ENCODE results near the gene C1QTNF8. TPM values are rescaled to one million over a fixed set of nuclear protein-coding genes. Genes with fewer than 3 reads are reported as not detected.

Gene C1QTNF8
- total and polyA plus RNA-seq, 2 of the 13 experiments (the other 11 are each of a cell fraction or from before 2014, with no cell fraction given): 0.09 TPM; not detected in 1

DNA sequence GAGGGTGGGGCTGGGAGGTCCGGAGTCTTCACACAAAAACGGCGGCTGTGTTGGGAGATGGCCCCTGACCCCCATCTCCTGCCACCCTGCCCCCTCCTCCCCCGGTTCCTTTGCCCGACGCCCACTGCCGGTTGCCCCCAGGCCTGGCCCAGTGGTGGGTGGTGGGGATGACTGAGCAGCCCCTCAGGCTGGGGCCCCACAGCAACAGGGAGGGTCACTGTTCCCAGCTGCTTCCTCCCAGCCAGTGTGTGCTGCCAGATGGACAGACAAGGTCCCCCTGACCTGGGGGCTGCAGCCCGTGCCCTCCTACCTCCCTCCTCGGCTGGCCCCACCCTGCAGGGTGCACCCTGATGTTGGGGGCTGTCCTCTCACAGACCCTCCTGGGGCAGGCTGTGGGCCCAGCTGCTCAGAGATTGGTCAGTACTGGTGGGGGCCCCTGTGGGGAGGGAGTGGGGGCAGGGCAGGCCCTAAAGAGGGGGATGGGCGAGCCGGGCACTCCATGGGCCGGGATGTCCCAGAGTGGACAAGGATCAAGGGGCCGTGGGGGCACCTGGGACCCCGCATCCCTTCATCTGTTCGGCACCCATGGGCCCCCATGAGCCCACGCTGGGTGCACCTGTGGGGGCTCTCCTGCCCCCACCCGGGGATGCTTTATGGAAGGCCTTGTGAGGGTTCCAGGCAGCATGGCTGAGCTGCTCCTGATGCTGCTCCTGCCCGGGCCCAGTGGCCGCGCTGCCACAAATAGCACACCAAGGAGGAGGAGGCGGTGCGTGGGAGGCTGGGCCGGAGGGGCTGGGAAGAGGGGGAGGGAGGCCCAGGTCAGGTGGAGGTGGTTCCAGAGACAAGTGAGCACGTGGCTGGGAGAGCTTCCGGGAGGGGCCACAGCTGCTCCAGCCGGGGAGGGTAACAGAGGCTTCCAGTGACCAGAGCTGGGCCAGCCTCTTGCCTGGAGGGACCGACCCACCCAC, 5.1 kb downstream of the C1QTNF8 start (continued):
- TF ChIP-seq, protein P1, sequence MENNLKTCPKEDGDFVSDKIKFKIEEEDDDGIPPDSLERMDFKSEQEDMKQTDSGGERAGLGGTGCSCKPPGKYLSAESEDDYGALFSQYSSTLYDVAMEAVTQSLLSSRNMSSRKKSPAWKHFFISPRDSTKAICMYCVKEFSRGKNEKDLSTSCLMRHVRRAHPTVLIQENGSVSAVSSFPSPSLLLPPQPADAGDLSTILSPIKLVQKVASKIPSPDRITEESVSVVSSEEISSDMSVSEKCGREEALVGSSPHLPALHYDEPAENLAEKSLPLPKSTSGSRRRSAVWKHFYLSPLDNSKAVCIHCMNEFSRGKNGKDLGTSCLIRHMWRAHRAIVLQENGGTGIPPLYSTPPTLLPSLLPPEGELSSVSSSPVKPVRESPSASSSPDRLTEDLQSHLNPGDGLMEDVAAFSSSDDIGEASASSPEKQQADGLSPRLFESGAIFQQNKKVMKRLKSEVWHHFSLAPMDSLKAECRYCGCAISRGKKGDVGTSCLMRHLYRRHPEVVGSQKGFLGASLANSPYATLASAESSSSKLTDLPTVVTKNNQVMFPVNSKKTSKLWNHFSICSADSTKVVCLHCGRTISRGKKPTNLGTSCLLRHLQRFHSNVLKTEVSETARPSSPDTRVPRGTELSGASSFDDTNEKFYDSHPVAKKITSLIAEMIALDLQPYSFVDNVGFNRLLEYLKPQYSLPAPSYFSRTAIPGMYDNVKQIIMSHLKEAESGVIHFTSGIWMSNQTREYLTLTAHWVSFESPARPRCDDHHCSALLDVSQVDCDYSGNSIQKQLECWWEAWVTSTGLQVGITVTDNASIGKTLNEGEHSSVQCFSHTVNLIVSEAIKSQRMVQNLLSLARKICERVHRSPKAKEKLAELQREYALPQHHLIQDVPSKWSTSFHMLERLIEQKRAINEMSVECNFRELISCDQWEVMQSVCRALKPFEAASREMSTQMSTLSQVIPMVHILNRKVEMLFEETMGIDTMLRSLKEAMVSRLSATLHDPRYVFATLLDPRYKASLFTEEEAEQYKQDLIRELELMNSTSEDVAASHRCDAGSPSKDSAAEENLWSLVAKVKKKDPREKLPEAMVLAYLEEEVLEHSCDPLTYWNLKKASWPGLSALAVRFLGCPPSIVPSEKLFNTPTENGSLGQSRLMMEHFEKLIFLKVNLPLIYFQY (CRISPR knock-in tag; IDR thresholded peaks at IDR 0.05; ENCODE audit: borderline replicate concordance): no peak
- TF ChIP-seq CBX2 (IDR thresholded peaks at IDR 0.05; ENCODE audit: low read depth, low read length): no peak
- no peak for TF ChIP-seq CBX2 (CRISPR knock-in tag; IDR thresholded peaks at IDR 0.05; ENCODE audit: low read depth)
- no peak for TF ChIP-seq PCBP2 (optimal IDR thresholded peaks at IDR 0.05; ENCODE audit: low read depth, low read length, poor library complexity, severe bottlenecking)
- no peak for TF ChIP-seq NAIF1 (CRISPR knock-in tag; IDR thresholded peaks at IDR 0.05; ENCODE audit: borderline replicate concordance)
- TF ChIP-seq, protein P2, sequence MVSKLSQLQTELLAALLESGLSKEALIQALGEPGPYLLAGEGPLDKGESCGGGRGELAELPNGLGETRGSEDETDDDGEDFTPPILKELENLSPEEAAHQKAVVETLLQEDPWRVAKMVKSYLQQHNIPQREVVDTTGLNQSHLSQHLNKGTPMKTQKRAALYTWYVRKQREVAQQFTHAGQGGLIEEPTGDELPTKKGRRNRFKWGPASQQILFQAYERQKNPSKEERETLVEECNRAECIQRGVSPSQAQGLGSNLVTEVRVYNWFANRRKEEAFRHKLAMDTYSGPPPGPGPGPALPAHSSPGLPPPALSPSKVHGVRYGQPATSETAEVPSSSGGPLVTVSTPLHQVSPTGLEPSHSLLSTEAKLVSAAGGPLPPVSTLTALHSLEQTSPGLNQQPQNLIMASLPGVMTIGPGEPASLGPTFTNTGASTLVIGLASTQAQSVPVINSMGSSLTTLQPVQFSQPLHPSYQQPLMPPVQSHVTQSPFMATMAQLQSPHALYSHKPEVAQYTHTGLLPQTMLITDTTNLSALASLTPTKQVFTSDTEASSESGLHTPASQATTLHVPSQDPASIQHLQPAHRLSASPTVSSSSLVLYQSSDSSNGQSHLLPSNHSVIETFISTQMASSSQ (IDR thresholded peaks at IDR 0.05; ENCODE audit: low read depth): no peak
- TF ChIP-seq, protein P2 (CRISPR knock-in tag; IDR thresholded peaks at IDR 0.05; ENCODE audit: borderline replicate concordance): no peak
- TF ChIP-seq AGO2 (optimal IDR thresholded peaks at IDR 0.05; ENCODE audit: low read depth, low read length): peak; percentile 6
- no peak for TF ChIP-seq TEAD2 (CRISPR knock-in tag; IDR thresholded peaks at IDR 0.05)
- TF ChIP-seq ZNF232 (CRISPR knock-in tag; IDR thresholded peaks at IDR 0.05; ENCODE audit: borderline replicate concordance): no peak
- no peak for TF ChIP-seq SIN3B (IDR thresholded peaks at IDR 0.05; ENCODE audit: low read length)
- no peak for TF ChIP-seq CENPT (CRISPR knock-in tag; IDR thresholded peaks at IDR 0.05; ENCODE audit: low read depth)
- no peak for TF ChIP-seq FOXM1 (CRISPR knock-in tag; IDR thresholded peaks at IDR 0.05)
- peak; percentile 78; the same call in 1 of the 2 replicates for TF ChIP-seq MXD4 (CRISPR knock-in tag; IDR thresholded peaks at IDR 0.05)
- TF ChIP-seq, protein P3, sequence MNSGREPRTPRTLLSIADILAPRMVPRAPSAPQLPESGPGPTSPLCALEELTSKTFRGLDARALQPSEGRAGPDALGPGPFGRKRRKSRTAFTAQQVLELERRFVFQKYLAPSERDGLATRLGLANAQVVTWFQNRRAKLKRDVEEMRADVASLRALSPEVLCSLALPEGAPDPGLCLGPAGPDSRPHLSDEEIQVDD (CRISPR knock-in tag; IDR thresholded peaks at IDR 0.05; ENCODE audit: borderline replicate concordance): no peak
- TF ChIP-seq SP4 (CRISPR knock-in tag; IDR thresholded peaks at IDR 0.05): no peak
- no peak for TF ChIP-seq ZNF670 (CRISPR knock-in tag; IDR thresholded peaks at IDR 0.05; ENCODE audit: borderline replicate concordance)
- TF ChIP-seq EEA1 (CRISPR knock-in tag; IDR thresholded peaks at IDR 0.05; ENCODE audit: borderline replicate concordance): no peak
- TF ChIP-seq CREB1 (IDR thresholded peaks at IDR 0.05): no peak
- no peak for TF ChIP-seq CREB1 (CRISPR knock-in tag; IDR thresholded peaks at IDR 0.05)
- no peak for TF ChIP-seq ZNF274 (CRISPR knock-in tag; IDR thresholded peaks at IDR 0.05)
- TF ChIP-seq ZNF780A (CRISPR knock-in tag; IDR thresholded peaks at IDR 0.05): no peak
